Hepatocyte (in vitro differentiated cells): ENCODE data around the gene CCNA1. TPM values are rescaled to one million over a fixed set of nuclear protein-coding genes. Genes with fewer than 3 reads are reported as not detected.
A peak's percentile ranks its signal among the peaks of the same experiment; 100 is the strongest.

Source experiments
- DNase-seq: peaks from one replicate; pipeline ENCODE4 v3.0.0-alpha.2; 2016; ENCODE audit warnings: low spot score
- H2AFZ ChIP-seq: fragments of 200-600 bp; sonication (generic); 2 replicates; pipeline ENCODE4 v1.6.0; 2016; ENCODE audit warnings: antibody characterized with exemption, mild to moderate bottlenecking
- H3K27ac ChIP-seq: fragments of 200-600 bp; sonication (generic); 2 replicates; pipeline ENCODE4 v1.5.1; 2016; ENCODE audit warnings: mild to moderate bottlenecking
- H3K27me3 ChIP-seq: fragments of 200-600 bp; sonication (generic); 2 replicates; pipeline ENCODE4 v1.6.1; 2016
- H3K36me3 ChIP-seq: fragments of 200-600 bp; sonication (generic); replicated peaks from 2 replicates; pipeline ENCODE4 v1.5.1; 2016; ENCODE audit warnings: low read depth; ENCODE audit not compliant: insufficient read depth
- H3K4me1 ChIP-seq: fragments of 200-600 bp; sonication (generic); 2 replicates; pipeline ENCODE4 v1.5.1; 2016; ENCODE audit warnings: mild to moderate bottlenecking, moderate library complexity; ENCODE audit not compliant: insufficient read depth
- H3K4me2 ChIP-seq: fragments of 200-600 bp; sonication (generic); 2 replicates; pipeline ENCODE4 v1.6.0; 2016
- H3K4me3 ChIP-seq: fragments of 200-600 bp; sonication (generic); 2 replicates; pipeline ENCODE4 v1.5.1; 2016; ENCODE audit warnings: mild to moderate bottlenecking
- H3K79me2 ChIP-seq: fragments of 200-600 bp; sonication (generic); 2 replicates; pipeline ENCODE4 v1.6.0; 2017; ENCODE audit warnings: mild to moderate bottlenecking
- H3K9me2 ChIP-seq: fragments of 200-600 bp; sonication (generic); replicated peaks from 2 replicates; pipeline ENCODE4 v1.6.0; 2017; ENCODE audit warnings: mild to moderate bottlenecking; ENCODE audit not compliant: insufficient read depth
- H3K9me3 ChIP-seq: fragments of 200-600 bp; sonication (generic); 2 replicates; pipeline ENCODE4 v1.5.1; 2016; ENCODE audit warnings: low read depth, mild to moderate bottlenecking
- H4K20me1 ChIP-seq: fragments of 200-600 bp; sonication (generic); 2 replicates; pipeline ENCODE4 v1.6.0; 2016; ENCODE audit warnings: mild to moderate bottlenecking; ENCODE audit not compliant: insufficient read depth, poor library complexity, severe bottlenecking
- EZH2 ChIP-seq: fragments of 200-600 bp; sonication (generic); IDR thresholded peaks from 2 replicates; pipeline ENCODE4 v1.6.1; 2016; ENCODE audit warnings: antibody characterized with exemption, mild to moderate bottlenecking, borderline replicate concordance
- EZH2phosphoT487 ChIP-seq: fragments of 200-600 bp; sonication (generic); IDR thresholded peaks from one replicate; pipeline ENCODE4 v1.6.1; 2018; ENCODE audit warnings: antibody characterized with exemption, mild to moderate bottlenecking, low read depth, moderate library complexity; ENCODE audit not compliant: unreplicated experiment, severe bottlenecking
- WGBS: methylation state at CpG from one replicate; pipeline ENCODE4 v1.1.6; 2016; ENCODE audit warnings: low lambda C conversion rate; ENCODE audit errors: missing lambda C conversion rate; 5-methylcytosine and 5-hydroxymethylcytosine counted together
- polyA plus RNA-seq: library from polyadenylated mRNA; unstranded; fragments of >200 nt; fragmentation: Nextera tagmentation; extraction: Ambion mirVana; gene quantifications from 2 replicates; pipeline ENCODE4 v1.2.1, GENCODE V29; 2016
- total RNA-seq: library from RNA; depleted of rRNA; stranded (reverse); fragments of >200 nt; gene quantifications from 2 replicates; pipeline ENCODE4 v1.2.3, GENCODE V29; 2014
- TF ChIP-seq, protein P1 (sequence below): fragments of 200-600 bp; sonication (generic); IDR thresholded peaks from 2 replicates; pipeline ENCODE4 v1.5.1; 2016; ENCODE audit warnings: antibody characterized with exemption, mild to moderate bottlenecking; ENCODE audit not compliant: poor library complexity

The CCNA1 gene
- total and polyA plus RNA-seq, 2 experiments from 2014 or later = 0.47 to 0.83 TPM

DNA sequence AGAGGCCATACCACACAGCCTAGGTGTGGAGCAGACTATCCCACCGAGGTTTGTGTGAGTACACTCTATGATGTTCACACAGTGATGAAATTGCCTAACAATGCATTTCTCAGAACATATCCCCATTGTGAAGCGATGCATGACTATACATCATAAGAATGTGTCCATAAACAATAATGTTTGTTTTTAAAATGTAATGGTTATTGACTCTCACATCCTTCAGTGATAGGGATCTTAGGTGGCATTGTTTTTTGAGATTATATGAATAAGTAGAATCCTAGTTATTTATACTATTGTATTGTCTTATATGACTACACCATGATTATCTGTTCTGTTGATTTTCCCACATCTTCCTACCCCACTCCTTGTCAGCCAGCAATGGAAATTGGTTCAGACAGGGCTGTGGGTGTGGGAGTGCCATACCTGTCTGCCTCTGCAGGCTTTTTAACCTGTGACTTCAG lies 13.6 kb downstream of the CCNA1 start:
- H3K36me3 ChIP-seq = no peaks in the 10 kb centered on the region
- H3K27me3 ChIP-seq = no peaks in the 10 kb centered on the region
- no peaks in the 10 kb centered on the region for H3K79me2 ChIP-seq
- H3K4me2 ChIP-seq = no peak overlapping the region
- no peak overlapping the region for H2AFZ ChIP-seq
- H3K27ac ChIP-seq = no peak overlapping the region
- H3K9me2 ChIP-seq = no peaks in the 10 kb centered on the region
- no peaks in the 10 kb centered on the region for H3K9me3 ChIP-seq
- WGBS = 84% methylated on average over 2 of the region's 2 CpGs
- TF ChIP-seq EZH2 (no peak), EZH2phosphoT487 (no peak)
- TF ChIP-seq, protein P1, sequence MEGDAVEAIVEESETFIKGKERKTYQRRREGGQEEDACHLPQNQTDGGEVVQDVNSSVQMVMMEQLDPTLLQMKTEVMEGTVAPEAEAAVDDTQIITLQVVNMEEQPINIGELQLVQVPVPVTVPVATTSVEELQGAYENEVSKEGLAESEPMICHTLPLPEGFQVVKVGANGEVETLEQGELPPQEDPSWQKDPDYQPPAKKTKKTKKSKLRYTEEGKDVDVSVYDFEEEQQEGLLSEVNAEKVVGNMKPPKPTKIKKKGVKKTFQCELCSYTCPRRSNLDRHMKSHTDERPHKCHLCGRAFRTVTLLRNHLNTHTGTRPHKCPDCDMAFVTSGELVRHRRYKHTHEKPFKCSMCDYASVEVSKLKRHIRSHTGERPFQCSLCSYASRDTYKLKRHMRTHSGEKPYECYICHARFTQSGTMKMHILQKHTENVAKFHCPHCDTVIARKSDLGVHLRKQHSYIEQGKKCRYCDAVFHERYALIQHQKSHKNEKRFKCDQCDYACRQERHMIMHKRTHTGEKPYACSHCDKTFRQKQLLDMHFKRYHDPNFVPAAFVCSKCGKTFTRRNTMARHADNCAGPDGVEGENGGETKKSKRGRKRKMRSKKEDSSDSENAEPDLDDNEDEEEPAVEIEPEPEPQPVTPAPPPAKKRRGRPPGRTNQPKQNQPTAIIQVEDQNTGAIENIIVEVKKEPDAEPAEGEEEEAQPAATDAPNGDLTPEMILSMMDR = no peak
- no peaks in the 10 kb centered on the region for H3K4me1 ChIP-seq
- DNase-seq = no peak
- no peaks in the 10 kb centered on the region for H4K20me1 ChIP-seq
- H3K4me3 ChIP-seq = no peak overlapping the region

DNA sequence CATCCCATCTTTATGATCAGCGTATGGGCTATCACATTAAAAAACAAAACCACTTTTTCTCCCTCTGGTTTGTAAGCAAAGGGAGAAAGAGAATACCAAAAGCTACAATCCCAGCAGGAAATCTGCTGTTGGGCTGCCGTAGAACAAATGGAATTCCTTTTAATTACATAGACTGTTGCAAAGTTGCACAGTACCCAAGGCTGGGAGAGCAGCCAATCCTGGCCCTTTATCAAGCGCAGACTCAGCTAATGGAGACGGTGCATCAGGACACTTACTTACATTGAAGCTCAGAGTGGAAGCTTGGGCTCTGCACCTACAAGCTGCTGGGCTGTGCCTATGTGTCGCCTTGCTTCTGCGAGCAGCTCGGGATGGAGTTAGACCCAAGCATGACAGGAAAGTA lies 15.2 kb downstream of the CCNA1 start:
- Histone ChIP-seq H3K27ac (no peak overlapping the region), H3K4me1 (no peaks in the 10 kb centered on the region), H3K4me3 (no peak overlapping the region), H2AFZ (no peak overlapping the region), H3K9me2 (no peaks in the 10 kb centered on the region), H3K4me2 (no peak overlapping the region), H3K36me3 (no peaks in the 10 kb centered on the region), H4K20me1 (no peaks in the 10 kb centered on the region), H3K27me3 (no peaks in the 10 kb centered on the region), H3K79me2 (no peaks in the 10 kb centered on the region), H3K9me3 (no peaks in the 10 kb centered on the region)
- TF ChIP-seq, protein P1 = no peak
- no peak for TF ChIP-seq EZH2phosphoT487
- no peak for TF ChIP-seq EZH2
- WGBS = 86% methylated on average over 7 of the region's 7 CpGs
- no peak for DNase-seq

DNA sequence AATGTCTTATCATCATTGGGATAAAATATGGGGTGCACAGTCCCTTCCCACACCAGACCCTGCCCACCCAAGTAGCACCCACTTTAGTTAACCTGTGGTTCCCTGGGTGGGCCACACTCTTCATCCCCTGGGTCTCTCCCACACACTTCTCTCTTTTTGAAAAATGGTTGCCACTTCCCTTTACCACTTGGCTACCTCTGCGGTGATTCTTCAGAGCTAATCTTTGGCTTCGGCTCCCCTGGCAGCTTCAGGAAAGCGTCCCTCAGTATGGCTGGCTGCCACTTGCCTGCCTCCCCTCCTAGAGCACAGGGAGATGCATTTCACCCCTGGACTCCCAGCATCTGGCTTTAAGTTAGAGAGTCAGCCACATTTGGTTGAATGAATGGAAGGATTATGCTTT lies 18.2 kb downstream of the CCNA1 start:
- Histone ChIP-seq H3K27ac (no peak overlapping the region), H3K4me1 (no peaks in the 10 kb centered on the region), H3K9me3 (no peaks in the 10 kb centered on the region), H3K4me2 (no peak overlapping the region), H3K27me3 (no peaks in the 10 kb centered on the region), H3K79me2 (no peaks in the 10 kb centered on the region), H3K9me2 (no peaks in the 10 kb centered on the region), H2AFZ (no peak overlapping the region), H3K4me3 (no peak overlapping the region), H3K36me3 (no peaks in the 10 kb centered on the region), H4K20me1 (no peaks in the 10 kb centered on the region)
- no peak for DNase-seq
- WGBS = 73% methylated on average over 3 of the region's 3 CpGs
- TF ChIP-seq EZH2 (no peak), EZH2phosphoT487 (no peak)
- TF ChIP-seq, protein P1 = no peak

DNA sequence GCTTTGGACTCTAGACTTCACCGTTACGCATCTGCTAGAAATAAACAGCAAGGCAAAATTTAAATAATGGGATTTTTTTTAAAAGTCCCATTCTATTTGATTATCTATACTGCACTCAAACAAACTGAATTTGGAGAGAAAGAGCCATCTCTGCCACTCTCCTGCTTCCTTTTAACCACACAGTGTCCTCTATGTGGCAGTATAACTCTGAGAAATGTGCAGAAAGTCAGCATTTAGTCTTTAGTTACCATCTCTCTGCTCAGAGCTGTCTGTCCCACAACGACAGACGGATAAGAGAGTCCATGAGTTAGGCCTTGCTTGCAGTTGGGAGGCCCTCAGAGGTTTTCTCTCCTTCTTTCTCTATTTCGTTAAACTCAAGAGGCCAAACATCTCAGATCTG lies 21.2 kb downstream of the CCNA1 start:
- H3K79me2 ChIP-seq = no peaks in the 10 kb centered on the region
- H3K36me3 ChIP-seq = no peaks in the 10 kb centered on the region
- no peak overlapping the region for H2AFZ ChIP-seq
- no peaks in the 10 kb centered on the region for H3K9me2 ChIP-seq
- DNase-seq = peak; percentile 37
- no peak overlapping the region for H3K27ac ChIP-seq
- no peaks in the 10 kb centered on the region for H3K4me1 ChIP-seq
- TF ChIP-seq, protein P1 = peak; percentile 64
- TF ChIP-seq EZH2phosphoT487 = no peak
- no peaks in the 10 kb centered on the region for H3K27me3 ChIP-seq
- H3K9me3 ChIP-seq = no peaks in the 10 kb centered on the region
- no peak overlapping the region for H3K4me2 ChIP-seq
- H4K20me1 ChIP-seq = no peaks in the 10 kb centered on the region
- WGBS = 59% methylated on average over 5 of the region's 5 CpGs
- no peak overlapping the region for H3K4me3 ChIP-seq
